Keratinocyte (primary cell): ENCODE data around the gene RAP1GAP2. TPM values are rescaled to one million over a fixed set of nuclear protein-coding genes. Genes with fewer than 3 reads are reported as not detected.

Source experiments
- DNase-seq: peaks from one replicate; pipeline ENCODE4 v3.0.0-alpha.2; 2011; ENCODE audit warnings: low read depth, missing footprints, low spot score
- FAIRE-seq: peaks from 2 replicates; lab custom pipeline; 2011; peaks lifted over from hg19 to GRCh38; lab: Jason Lieb, UNC
- H2AFZ ChIP-seq: 2 replicates; pipeline ENCODE4 v1.6.0; 2012; ENCODE audit warnings: low read length, control low read depth, inconsistent platforms; ENCODE audit not compliant: control insufficient read depth
- H3K27ac ChIP-seq: 2 replicates; pipeline ENCODE4 v1.5.1; 2011; ENCODE audit warnings: low read length; ENCODE audit not compliant: control insufficient read depth, insufficient read depth
- H3K27me3 ChIP-seq: 3 replicates; pipeline ENCODE4 v1.6.0; 2011; ENCODE audit warnings: low read length; ENCODE audit not compliant: control insufficient read depth, insufficient read depth; ENCODE audit errors: extremely low read depth
- H3K36me3 ChIP-seq, 2 experiments: 2 replicates in 1 of 2; 3 replicates in 1 of 2; pipeline ENCODE4 v1.5.1; 2011; ENCODE audit warnings: low read length in 2 of 2, mild to moderate bottlenecking in 1 of 2; ENCODE audit not compliant: control insufficient read depth in 2 of 2, insufficient read depth in 2 of 2; ENCODE audit errors: extremely low read depth in 1 of 2
- H3K4me1 ChIP-seq: 3 replicates; pipeline ENCODE4 v1.5.1; 2011; ENCODE audit warnings: low read length; ENCODE audit not compliant: control insufficient read depth, insufficient read depth; ENCODE audit errors: extremely low read depth
- H3K4me2 ChIP-seq: 3 replicates; pipeline ENCODE4 v1.6.0; 2011; ENCODE audit warnings: low read depth, low read length; ENCODE audit not compliant: control insufficient read depth, insufficient read depth; ENCODE audit errors: extremely low read depth
- H3K4me3 ChIP-seq, 3 experiments: fragments of 200-600 bp in 1 of 3; sonication (generic) in 1 of 3; 2 replicates in 2 of 3; 3 replicates in 1 of 3; pipeline ENCODE4 v1.5.1; 2011 to 2016; ENCODE audit warnings: low read length in 3 of 3, mild to moderate bottlenecking in 3 of 3, control low read depth in 2 of 3, inconsistent platforms in 1 of 3, low read depth in 1 of 3, mixed read lengths in 1 of 3, mixed run types in 1 of 3, moderate library complexity in 1 of 3; ENCODE audit not compliant: control insufficient read depth in 2 of 3, insufficient read depth in 2 of 3; ENCODE audit errors: extremely low read depth in 1 of 3
- H3K79me2 ChIP-seq: 2 replicates; pipeline ENCODE4 v1.6.0; 2012; ENCODE audit warnings: low read length; ENCODE audit not compliant: control insufficient read depth, insufficient read depth
- H3K9ac ChIP-seq: 3 replicates; pipeline ENCODE4 v1.6.0; 2011; ENCODE audit warnings: low read length; ENCODE audit not compliant: control insufficient read depth, insufficient read depth; ENCODE audit errors: extremely low read depth
- H3K9me1 ChIP-seq: 3 replicates; pipeline ENCODE4 v1.6.0; 2011; ENCODE audit warnings: low read length; ENCODE audit not compliant: control insufficient read depth, insufficient read depth; ENCODE audit errors: extremely low read depth
- H3K9me3 ChIP-seq: 2 replicates; pipeline ENCODE4 v1.5.1; 2012; ENCODE audit warnings: low read depth, low read length; ENCODE audit not compliant: control insufficient read depth
- H4K20me1 ChIP-seq: 3 replicates; pipeline ENCODE4 v1.6.0; 2011; ENCODE audit warnings: low read length; ENCODE audit not compliant: control insufficient read depth, insufficient read depth; ENCODE audit errors: extremely low read depth
- EZH2 ChIP-seq: IDR thresholded peaks from one replicate; pipeline ENCODE4 v1.6.1; 2012; ENCODE audit warnings: inconsistent platforms, mild to moderate bottlenecking, low read length, moderate library complexity
- dilution Hi-C: fragments of 300-500 bp; cut with MboI; formaldehyde crosslinking; loops from one replicate; pipeline ENCODE4 v1.7.0; 2020; ENCODE audit warnings: low sequenced_read_pairs; ENCODE audit not compliant: extremely low pct_ligation_motif_present
- polyA plus RNA-seq, 5 experiments: library from polyadenylated mRNA; depleted of rRNA in 3 of 5; stranded (reverse) in 3 of 5; stranded (forward) in 1 of 5; unstranded in 1 of 5; fragments of >200 nt; gene quantifications; 1 replicate in 1 of 5; 2 replicates in 3 of 5; 3 replicates in 1 of 5; pipeline versions ENCODE4 v1.2.1 to v1.2.3, GENCODE V29; 2011 to 2012; ENCODE audit warnings: missing spikeins in 2 of 5, low read depth in 1 of 5, low replicate concordance in 1 of 5
- TF ChIP-seq, protein P1 (sequence below), 3 experiments: IDR thresholded peaks in 1 of 3; conservative IDR thresholded peaks in 1 of 3; optimal IDR thresholded peaks in 1 of 3; 2 replicates in 2 of 3; 3 replicates in 1 of 3; pipeline versions ENCODE3 to v1.5.1; 2011; ENCODE audit warnings: low read length in 3 of 3, mild to moderate bottlenecking in 3 of 3, moderate library complexity in 2 of 3, control low read depth in 1 of 3, inconsistent platforms in 1 of 3; ENCODE audit not compliant: insufficient read depth in 2 of 3; ENCODE audit errors: extremely low read depth in 1 of 3

RAP1GAP2 gene
- polyA plus RNA-seq, 1 donor (not counting 4 experiments of a cell fraction or from before 2014, with no cell fraction given) = 13.6 TPM

DNA sequence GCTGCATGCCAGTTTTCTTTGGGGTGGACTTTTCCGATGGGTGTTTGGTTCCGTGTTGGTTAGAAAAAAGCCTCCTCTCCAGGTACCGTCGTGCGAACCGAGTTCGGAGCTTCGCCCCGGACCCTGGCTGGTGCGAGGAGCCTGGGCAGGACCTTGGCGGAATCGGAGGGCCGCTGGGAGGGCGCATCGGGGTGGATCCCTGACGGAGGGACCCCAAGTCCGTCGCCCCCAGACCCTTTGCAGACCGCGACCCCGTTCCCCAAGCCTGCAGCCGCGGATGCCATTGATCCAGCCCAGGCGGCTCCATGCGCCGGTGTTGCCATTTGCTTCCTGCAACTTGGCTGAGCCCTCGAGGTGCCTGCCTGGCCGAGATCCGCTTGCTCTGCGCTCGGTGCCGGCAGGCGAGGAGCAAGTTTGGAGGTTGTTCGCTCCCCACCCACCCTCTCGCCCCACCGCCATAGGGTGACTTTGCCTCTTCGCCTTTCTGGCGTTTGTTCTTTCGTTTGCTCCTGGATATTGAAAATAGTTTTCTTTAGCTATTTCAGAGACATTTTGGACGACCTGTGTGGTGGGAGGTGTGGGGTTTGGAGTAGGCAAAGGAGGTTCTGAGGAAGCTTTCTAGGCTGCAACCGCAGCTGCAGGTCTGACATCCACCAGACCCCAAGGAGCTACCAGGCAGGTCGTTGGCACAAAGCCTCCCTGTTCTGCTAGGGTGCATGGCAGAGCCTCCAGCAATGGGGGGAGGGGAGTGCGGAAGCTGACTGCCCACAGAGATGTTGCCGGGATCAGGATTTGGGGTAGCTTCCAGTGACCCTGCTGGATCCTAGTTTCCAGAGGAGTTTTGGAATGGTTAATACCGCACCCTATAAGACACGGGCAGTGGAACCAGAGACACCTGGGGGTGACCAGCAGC lies 58.2 kb downstream of the RAP1GAP2 start:
- Histone ChIP-seq H3K9me3 (no peaks in the 10 kb centered on the region), H3K9ac (peak overlapping the region; percentile 72), H3K9me1 (peaks cover 5% of the 10 kb centered on the region), H3K4me1 (peaks cover 7% of the 10 kb centered on the region), H3K4me3 (peak overlapping the region; percentile 75 to 92 (median 90)), H3K27me3 (no peaks in the 10 kb centered on the region), H3K4me2 (peak overlapping the region; percentile 97), H4K20me1 (no peaks in the 10 kb centered on the region), H2AFZ (peak overlapping the region; percentile 78), H3K27ac (peak overlapping the region; percentile 66), H3K36me3 (peaks cover 0 to 9% of the 10 kb centered on the region in 2 experiments), H3K79me2 (peaks cover 50% of the 10 kb centered on the region)
- TF ChIP-seq, protein P1, sequence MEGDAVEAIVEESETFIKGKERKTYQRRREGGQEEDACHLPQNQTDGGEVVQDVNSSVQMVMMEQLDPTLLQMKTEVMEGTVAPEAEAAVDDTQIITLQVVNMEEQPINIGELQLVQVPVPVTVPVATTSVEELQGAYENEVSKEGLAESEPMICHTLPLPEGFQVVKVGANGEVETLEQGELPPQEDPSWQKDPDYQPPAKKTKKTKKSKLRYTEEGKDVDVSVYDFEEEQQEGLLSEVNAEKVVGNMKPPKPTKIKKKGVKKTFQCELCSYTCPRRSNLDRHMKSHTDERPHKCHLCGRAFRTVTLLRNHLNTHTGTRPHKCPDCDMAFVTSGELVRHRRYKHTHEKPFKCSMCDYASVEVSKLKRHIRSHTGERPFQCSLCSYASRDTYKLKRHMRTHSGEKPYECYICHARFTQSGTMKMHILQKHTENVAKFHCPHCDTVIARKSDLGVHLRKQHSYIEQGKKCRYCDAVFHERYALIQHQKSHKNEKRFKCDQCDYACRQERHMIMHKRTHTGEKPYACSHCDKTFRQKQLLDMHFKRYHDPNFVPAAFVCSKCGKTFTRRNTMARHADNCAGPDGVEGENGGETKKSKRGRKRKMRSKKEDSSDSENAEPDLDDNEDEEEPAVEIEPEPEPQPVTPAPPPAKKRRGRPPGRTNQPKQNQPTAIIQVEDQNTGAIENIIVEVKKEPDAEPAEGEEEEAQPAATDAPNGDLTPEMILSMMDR (optimal IDR thresholded peaks at IDR 0.05 in 1 of 3, IDR thresholded peaks at IDR 0.05 in 1 of 3, conservative IDR thresholded peaks at IDR 0.05 in 1 of 3; ENCODE audit: extremely low read depth in 1 of 3, insufficient read depth in 2 of 3, low read length in 3 of 3) = no peak
- no peak for TF ChIP-seq EZH2
- FAIRE-seq (peak; percentile 81), DNase-seq (no peak)
- dilution Hi-C loops = no loop called here

DNA sequence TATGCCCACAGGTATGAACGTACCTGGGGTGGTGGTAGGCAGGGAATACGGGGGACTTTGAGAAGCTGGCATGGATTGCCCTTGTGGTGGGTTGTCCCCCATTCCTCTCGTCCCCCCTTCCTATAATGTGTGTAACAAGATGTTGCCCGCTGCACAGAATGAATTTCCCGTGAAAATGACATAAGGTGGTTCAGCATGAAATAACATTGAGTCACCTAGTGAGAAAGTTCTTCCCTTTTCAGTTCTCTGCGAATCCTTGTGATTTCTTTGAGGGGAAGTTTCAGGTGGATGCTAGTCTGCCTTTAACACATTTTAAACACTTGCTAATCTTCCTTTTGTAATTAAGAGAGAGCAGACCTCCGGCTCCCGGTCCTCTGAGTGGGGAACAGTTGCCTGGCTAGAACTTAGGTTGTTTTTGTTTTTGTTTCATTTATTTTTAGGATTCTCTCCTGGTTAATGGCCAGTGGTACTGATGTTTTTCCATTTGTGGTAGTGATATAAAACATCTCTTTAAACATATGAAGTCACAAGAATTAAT lies 58.9 kb downstream of the RAP1GAP2 start:
- Histone ChIP-seq H2AFZ (no peak overlapping the region), H3K27ac (peak overlapping the region; percentile 66), H3K9me3 (no peaks in the 10 kb centered on the region), H3K79me2 (peaks cover 58% of the 10 kb centered on the region), H3K9ac (peak overlapping the region; percentile 72), H3K4me1 (peaks cover 7% of the 10 kb centered on the region), H3K9me1 (peaks cover 5% of the 10 kb centered on the region), H4K20me1 (no peaks in the 10 kb centered on the region), H3K27me3 (no peaks in the 10 kb centered on the region), H3K4me2 (peak overlapping the region; percentile 97), H3K4me3 (peak overlapping the region; percentile 75 to 92 (median 90)), H3K36me3 (peaks cover 0 to 9% of the 10 kb centered on the region in 2 experiments)
- TF ChIP-seq EZH2 = no peak
- TF ChIP-seq, protein P1 (optimal IDR thresholded peaks at IDR 0.05 in 1 of 3, IDR thresholded peaks at IDR 0.05 in 1 of 3, conservative IDR thresholded peaks at IDR 0.05 in 1 of 3; ENCODE audit: extremely low read depth in 1 of 3, insufficient read depth in 2 of 3, low read length in 3 of 3) = no peak
- dilution Hi-C loops = no loop called here
- no peak for DNase-seq
- FAIRE-seq = peak; percentile 90
